ENCODE results near the gene ETFA. TPM values are rescaled to one million over a fixed set of nuclear protein-coding genes. Genes with fewer than 3 reads are reported as not detected.

The ETFA gene
- total and polyA plus RNA-seq, 9 of the 15 experiments (the other 6 are each of a cell fraction or from before 2014, with no cell fraction given), result 130 to 543 (median 232) TPM

DNA sequence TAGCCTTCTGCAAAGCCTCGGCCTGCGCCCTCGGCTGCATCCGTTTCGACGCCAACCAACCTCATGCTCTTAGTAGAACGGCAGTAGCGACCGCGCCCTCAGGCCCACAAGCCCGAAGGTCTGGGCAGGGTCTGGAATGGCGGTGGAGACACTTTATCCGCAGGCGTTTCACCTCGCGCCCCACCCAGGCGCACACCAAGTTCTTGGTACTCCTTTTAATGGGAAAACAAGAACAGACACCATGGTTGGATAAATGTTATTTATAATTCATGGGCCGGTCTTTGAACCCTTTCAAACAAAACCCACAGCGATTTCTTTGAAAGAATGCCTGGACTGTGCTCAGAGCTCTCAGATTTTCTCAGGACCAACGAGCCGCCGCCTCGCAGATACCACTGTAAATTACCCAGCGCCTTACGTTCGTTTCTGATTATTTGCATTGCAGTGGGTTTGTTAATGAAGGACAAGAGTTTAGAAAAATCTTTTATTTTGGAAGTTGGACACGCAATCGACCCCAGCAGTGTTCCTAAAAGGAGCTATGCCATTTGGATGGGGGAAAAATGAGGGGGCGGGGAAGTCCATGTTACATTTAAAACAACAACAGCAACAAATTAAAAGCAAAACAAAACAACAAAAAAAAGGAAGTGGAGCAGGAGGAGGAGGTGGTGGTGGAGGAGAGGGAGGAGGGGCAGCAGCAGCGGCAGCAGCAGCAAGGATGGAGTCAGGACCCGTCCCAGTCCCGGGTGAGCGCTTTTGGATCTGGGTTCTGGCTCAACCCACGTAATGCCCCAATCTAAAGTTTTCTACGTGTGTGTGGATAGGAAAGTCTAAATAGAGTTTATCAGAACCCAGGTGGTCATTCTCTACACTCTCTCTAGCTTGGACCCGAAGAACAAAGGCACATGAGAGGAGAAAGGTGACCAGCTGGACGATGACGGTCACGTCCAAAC, 24.3 kb upstream of the ETFA start:
- POLR2A ChIA-PET, result interaction anchor here (0.5 to 2.3 kb wide), 16 partner anchors 10 to 1448 kb away, joined by 3 to 18 read pairs (median 4); partner anchors contain the start of gene ETFA
- intact Hi-C loops (cut with micrococcal nuclease), result loop anchor here (10.0 kb wide), 1 partner anchor 529 kb away; no protein-coding TSS in a partner anchor
- H4K20me1 ChIP-seq (replicated peaks; ENCODE audit: control insufficient read depth, insufficient read depth, low read length), result 0 out of 2 replicates have a peak, but pooled peaks cover 6% of the 10 kb centered on the region
- H3K36me3 ChIP-seq (ENCODE audit: control insufficient read depth, insufficient read depth, low read length), result peaks cover 19% of the 10 kb centered on the region; the same call in 2 of the 3 replicates
- BruUV-seq (replicated peaks), result TSS peak; percentile 96
- no peaks in the 10 kb centered on the region for H3K9me3 ChIP-seq (replicated peaks; ENCODE audit: control insufficient read depth, insufficient read depth, low read depth, low read length)
- H3K79me2 ChIP-seq (ENCODE audit: control insufficient read depth, insufficient read depth, low read length), result peaks cover 39% of the 10 kb centered on the region
- ATAC-seq (peak; percentile 50), FAIRE-seq (peak; percentile 85), DNase-seq (ENCODE audit: extremely low read depth in 1 of 4, low spot score in 3 of 4) (peak in 2 of 4 experiments; percentile 44 to 47)
- peaks cover 11 to 54% of the 10 kb centered on the region in 2 experiments for H3K4me1 ChIP-seq (replicated peaks in 1 of 2; ENCODE audit: control insufficient read depth in 2 of 2, insufficient read depth in 2 of 2, low read length in 2 of 2)
- peak overlapping the region; percentile 97 for H3K4me2 ChIP-seq (ENCODE audit: insufficient read depth, low read length)
- peak overlapping the region; percentile 90 for H3K27ac ChIP-seq (ENCODE audit: extremely low read depth, low read depth, low read length)
- peak overlapping the region; percentile 53 for H3K4me3 ChIP-seq
- peak overlapping the region; percentile 84 to 89 for H3K9ac ChIP-seq (ENCODE audit: insufficient read depth in 1 of 2, low read depth in 2 of 2, low read length in 2 of 2)
- H3K9me1 ChIP-seq (ENCODE audit: control insufficient read depth, insufficient read depth, low read length), result no peaks in the 10 kb centered on the region
- in situ Hi-C loops (cut with MboI), result no loop called here
- peak overlapping the region; percentile 95 for H2AFZ ChIP-seq (ENCODE audit: low read depth, low read length)
- CTCF ChIA-PET (ENCODE audit: low intra/inter-chr PET ratio), result interaction anchor here (0.6 kb wide), 1 partner anchor 137 kb away, joined by 3 read pairs; no protein-coding TSS in a partner anchor
- WGBS (ENCODE audit: insufficient coverage, low coverage, missing lambda C conversion rate), result 47% methylated on average over 38 of the region's 39 CpGs
- H3K27me3 ChIP-seq (ENCODE audit: control insufficient read depth in 2 of 2, insufficient read depth in 2 of 2, low read length in 2 of 2), result no peaks in the 10 kb centered on the region
- TF ChIP-seq NBN (IDR thresholded peaks at IDR 0.05; ENCODE audit: low read depth) (0 out of 2 replicates have a peak, but pooled peaks have one; percentile 40), CTBP1 (IDR thresholded peaks at IDR 0.05; ENCODE audit: borderline replicate concordance) (peak; percentile 41; the same call in 1 of the 2 replicates)
- TF ChIP-seq, protein P1, sequence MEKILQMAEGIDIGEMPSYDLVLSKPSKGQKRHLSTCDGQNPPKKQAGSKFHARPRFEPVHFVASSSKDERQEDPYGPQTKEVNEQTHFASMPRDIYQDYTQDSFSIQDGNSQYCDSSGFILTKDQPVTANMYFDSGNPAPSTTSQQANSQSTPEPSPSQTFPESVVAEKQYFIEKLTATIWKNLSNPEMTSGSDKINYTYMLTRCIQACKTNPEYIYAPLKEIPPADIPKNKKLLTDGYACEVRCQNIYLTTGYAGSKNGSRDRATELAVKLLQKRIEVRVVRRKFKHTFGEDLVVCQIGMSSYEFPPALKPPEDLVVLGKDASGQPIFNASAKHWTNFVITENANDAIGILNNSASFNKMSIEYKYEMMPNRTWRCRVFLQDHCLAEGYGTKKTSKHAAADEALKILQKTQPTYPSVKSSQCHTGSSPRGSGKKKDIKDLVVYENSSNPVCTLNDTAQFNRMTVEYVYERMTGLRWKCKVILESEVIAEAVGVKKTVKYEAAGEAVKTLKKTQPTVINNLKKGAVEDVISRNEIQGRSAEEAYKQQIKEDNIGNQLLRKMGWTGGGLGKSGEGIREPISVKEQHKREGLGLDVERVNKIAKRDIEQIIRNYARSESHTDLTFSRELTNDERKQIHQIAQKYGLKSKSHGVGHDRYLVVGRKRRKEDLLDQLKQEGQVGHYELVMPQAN (IDR thresholded peaks at IDR 0.05; ENCODE audit: borderline replicate concordance), result peak; percentile 35; the same call in 1 of the 2 replicates
- TF ChIP-seq, protein P2, sequence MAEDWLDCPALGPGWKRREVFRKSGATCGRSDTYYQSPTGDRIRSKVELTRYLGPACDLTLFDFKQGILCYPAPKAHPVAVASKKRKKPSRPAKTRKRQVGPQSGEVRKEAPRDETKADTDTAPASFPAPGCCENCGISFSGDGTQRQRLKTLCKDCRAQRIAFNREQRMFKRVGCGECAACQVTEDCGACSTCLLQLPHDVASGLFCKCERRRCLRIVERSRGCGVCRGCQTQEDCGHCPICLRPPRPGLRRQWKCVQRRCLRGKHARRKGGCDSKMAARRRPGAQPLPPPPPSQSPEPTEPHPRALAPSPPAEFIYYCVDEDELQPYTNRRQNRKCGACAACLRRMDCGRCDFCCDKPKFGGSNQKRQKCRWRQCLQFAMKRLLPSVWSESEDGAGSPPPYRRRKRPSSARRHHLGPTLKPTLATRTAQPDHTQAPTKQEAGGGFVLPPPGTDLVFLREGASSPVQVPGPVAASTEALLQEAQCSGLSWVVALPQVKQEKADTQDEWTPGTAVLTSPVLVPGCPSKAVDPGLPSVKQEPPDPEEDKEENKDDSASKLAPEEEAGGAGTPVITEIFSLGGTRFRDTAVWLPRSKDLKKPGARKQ (CRISPR knock-in tag; IDR thresholded peaks at IDR 0.05), result peak; percentile 30; the same call in 1 of the 2 replicates
